Neural crest cell (in vitro differentiated cells): Measurements from ENCODE around the gene UCP2. TPM values are rescaled to one million over a fixed set of nuclear protein-coding genes. Genes with fewer than 3 reads are reported as not detected.
A peak's percentile ranks its signal among the peaks of the same experiment; 100 is the strongest.
"Not testable (repeated sequence)": the region's sequence is repeated elsewhere in the genome, so short reads cannot be mapped to it uniquely, and the experiment has no call there.

ENCODE experiments used
- DNase-seq: peaks from one replicate; pipeline ENCODE4 v3.0.0; 2021; ENCODE audit warnings: low read depth, mixed read lengths, low spot score
- H3K27ac Mint-ChIP-seq: one replicate; pipeline ENCODE4 v1.8.0; 2021; ENCODE audit warnings: mild to moderate bottlenecking, mixed read lengths; ENCODE audit not compliant: unreplicated experiment
- H3K27me3 Mint-ChIP-seq: 2 replicates; pipeline ENCODE4 v1.8.0; 2021; ENCODE audit warnings: low read depth, mild to moderate bottlenecking, mixed read lengths
- H3K36me3 Mint-ChIP-seq: 2 replicates; pipeline ENCODE4 v1.8.0; 2021; ENCODE audit warnings: low read depth, mild to moderate bottlenecking, mixed read lengths
- H3K4me1 Mint-ChIP-seq: 2 replicates; pipeline ENCODE4 v1.8.0; 2021; ENCODE audit warnings: mixed read lengths
- H3K4me3 Mint-ChIP-seq: one replicate; pipeline ENCODE4 v1.8.0; 2021; ENCODE audit warnings: mild to moderate bottlenecking, mixed read lengths
- H3K9me3 Mint-ChIP-seq: 2 replicates; pipeline ENCODE4 v1.8.0; 2021; ENCODE audit warnings: mixed read lengths
- total RNA-seq: library from RNA; stranded (reverse); gene quantifications from 2 replicates; pipeline ENCODE4 v1.2.1, GENCODE V29; 2021
- TF ChIP-seq, protein P1 (sequence below): fragments of 200-600 bp; sonication (generic); conservative IDR thresholded peaks from 2 replicates; pipeline ENCODE4 v1.5.0; 2021; ENCODE audit warnings: antibody characterized with exemption, mild to moderate bottlenecking

The UCP2 gene
- total RNA-seq, 1 donor from 2014 or later: 71.4 TPM

DNA sequence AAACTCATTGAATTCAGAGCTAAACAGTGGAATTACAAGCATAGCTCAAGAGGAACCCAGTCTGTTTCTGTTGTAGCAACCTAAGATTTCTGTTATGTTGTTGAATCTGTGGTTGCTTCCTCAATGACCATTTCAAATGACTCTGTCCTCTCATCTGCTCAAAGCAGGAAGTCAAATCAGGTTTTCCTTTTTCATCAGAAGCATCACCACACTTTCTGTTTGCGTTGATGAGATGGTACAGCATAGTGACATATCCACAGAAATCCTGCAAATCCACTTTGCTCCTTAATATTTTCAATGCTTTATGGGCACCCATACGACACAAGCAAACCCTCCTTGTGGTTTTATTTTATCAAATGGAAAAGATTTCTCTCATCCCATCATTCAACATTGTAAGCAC, 12.6 kb upstream of the UCP2 start:
- no peaks in the 10 kb centered on the region for H3K27me3 Mint-ChIP-seq
- no peak overlapping the region for H3K4me3 Mint-ChIP-seq
- H3K9me3 Mint-ChIP-seq: no peaks in the 10 kb centered on the region
- TF ChIP-seq, protein P1, sequence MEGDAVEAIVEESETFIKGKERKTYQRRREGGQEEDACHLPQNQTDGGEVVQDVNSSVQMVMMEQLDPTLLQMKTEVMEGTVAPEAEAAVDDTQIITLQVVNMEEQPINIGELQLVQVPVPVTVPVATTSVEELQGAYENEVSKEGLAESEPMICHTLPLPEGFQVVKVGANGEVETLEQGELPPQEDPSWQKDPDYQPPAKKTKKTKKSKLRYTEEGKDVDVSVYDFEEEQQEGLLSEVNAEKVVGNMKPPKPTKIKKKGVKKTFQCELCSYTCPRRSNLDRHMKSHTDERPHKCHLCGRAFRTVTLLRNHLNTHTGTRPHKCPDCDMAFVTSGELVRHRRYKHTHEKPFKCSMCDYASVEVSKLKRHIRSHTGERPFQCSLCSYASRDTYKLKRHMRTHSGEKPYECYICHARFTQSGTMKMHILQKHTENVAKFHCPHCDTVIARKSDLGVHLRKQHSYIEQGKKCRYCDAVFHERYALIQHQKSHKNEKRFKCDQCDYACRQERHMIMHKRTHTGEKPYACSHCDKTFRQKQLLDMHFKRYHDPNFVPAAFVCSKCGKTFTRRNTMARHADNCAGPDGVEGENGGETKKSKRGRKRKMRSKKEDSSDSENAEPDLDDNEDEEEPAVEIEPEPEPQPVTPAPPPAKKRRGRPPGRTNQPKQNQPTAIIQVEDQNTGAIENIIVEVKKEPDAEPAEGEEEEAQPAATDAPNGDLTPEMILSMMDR: no peak
- no peak for DNase-seq
- H3K27ac Mint-ChIP-seq: no peak overlapping the region
- H3K4me1 Mint-ChIP-seq: no peaks in the 10 kb centered on the region
- no peaks in the 10 kb centered on the region for H3K36me3 Mint-ChIP-seq

DNA sequence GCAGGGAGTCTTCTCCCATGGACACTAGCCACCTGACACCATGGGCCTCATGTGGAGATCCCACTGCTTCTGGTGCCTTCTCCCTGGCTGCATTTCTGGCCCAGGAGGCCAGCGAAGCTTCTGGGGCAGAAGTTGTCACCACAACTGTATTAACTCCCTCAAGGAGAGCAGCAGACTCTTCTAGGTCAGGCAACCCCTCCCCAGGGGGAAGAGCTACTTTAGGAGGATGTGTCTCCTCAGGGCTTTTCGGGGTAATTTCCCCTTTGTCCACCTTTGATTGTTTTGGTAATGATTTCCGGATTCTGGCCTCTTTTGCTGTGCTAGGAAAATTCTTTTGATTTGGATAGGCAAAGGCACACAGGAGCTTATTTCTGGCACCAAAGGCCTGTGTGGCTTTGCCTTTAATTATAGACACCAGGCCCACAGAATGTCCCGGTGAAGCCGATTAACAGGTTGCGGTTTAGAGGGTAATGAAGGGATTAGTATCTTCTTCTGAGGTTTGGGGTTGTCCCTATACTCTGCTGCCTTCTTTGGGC, 8.9 kb upstream of the UCP2 start:
- TF ChIP-seq, protein P1: no peak
- Mint-ChIP-seq H3K9me3 (no peaks in the 10 kb centered on the region), H3K4me3 (no peak overlapping the region), H3K27me3 (no peaks in the 10 kb centered on the region), H3K36me3 (no peaks in the 10 kb centered on the region), H3K4me1 (no peaks in the 10 kb centered on the region), H3K27ac (peak overlapping the region; percentile 27)
- no peak for DNase-seq

DNA sequence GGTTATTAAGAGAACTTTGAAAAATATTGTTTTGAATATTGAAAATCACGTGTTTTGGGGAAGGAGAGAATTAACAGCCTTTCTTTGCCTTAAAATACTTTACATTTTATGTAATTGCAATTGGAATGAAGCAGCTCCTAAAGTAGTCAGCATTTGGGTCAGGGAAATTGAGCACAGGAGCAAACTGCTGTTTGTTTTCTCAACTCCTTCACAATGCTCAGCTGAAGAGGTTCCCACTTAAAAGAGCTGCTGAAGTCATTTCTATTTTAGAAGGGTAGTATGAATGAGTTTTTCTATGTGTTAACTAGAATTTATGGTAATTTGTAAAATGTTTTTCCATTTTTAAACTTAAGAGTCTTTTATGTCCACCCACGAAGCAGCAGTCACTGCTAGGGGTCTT, 8.1 kb upstream of the UCP2 start:
- TF ChIP-seq, protein P1: no peak
- Mint-ChIP-seq H3K9me3 (no peaks in the 10 kb centered on the region), H3K36me3 (no peaks in the 10 kb centered on the region), H3K27ac (no peak overlapping the region), H3K4me1 (no peaks in the 10 kb centered on the region), H3K27me3 (no peaks in the 10 kb centered on the region), H3K4me3 (no peak overlapping the region)
- DNase-seq: no peak

DNA sequence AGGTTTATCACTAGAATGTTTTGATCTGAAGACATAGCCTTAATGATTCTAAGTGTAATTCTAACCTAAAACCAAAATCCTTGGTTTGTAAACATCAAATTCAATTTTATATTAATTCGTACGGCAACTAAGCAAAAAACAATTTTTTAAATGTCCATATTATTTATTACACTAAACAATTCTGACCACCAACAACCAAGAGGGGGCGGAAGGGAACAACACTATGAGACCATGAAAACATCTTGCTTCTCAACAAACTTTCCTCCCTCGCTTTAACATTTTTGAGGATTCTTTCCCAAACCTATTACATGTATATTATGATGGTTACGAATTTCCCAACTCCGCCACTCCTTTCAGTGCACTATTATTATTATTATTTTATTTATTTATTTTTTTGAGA, 6.5 kb upstream of the UCP2 start:
- Mint-ChIP-seq H3K36me3 (no peaks in the 10 kb centered on the region), H3K4me1 (peaks cover under 1% of the 10 kb centered on the region), H3K27ac (no peak overlapping the region), H3K4me3 (no peak overlapping the region), H3K9me3 (no peaks in the 10 kb centered on the region), H3K27me3 (no peaks in the 10 kb centered on the region)
- TF ChIP-seq, protein P1: no peak
- DNase-seq: no peak

DNA sequence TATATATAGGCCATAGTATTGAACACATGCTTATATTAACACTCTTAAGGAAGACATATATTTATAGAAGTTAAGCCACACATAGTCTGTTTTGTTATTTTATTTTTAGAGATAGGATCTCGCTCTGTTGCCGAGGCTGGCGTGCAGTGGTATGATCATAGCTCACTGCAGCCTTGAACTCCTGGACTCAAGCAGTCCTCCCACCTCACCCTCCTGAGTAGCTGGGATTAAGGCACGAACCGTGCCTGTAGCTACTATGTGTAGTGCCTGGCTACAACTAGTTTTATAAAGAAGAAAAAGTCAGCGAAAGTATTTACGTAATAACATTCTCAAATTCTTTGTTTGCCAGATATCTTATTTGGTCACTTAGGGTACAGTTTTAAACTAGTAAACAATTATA, 5.6 kb upstream of the UCP2 start:
- Mint-ChIP-seq H3K4me1 (peaks cover 9% of the 10 kb centered on the region), H3K36me3 (no peaks in the 10 kb centered on the region), H3K27ac (no peak overlapping the region), H3K9me3 (no peaks in the 10 kb centered on the region), H3K27me3 (no peaks in the 10 kb centered on the region), H3K4me3 (no peak overlapping the region)
- DNase-seq: no peak
- TF ChIP-seq, protein P1: no peak

DNA sequence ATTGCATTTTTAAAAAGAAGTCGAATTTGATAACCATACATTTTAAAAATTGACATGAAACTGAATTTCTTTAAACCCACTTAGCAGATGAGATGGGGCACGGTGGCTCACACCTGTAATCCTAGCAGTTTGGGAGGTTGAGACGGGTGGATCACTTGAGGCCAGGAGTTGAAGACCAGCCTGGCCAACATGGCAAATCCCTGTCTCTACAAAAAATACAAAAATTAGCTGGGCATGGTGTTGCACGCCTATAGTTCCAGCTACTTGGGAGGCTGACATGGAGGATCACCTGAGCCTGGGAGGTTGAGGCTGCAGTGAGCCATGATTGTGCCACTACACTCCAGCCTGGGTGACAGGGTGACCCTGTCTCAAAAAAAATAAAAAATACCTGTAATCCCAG, 3.0 kb upstream of the UCP2 start:
- H3K9me3 Mint-ChIP-seq, H3K36me3 Mint-ChIP-seq, H3K27me3 Mint-ChIP-seq, DNase-seq, H3K27ac Mint-ChIP-seq: not testable (repeated sequence)
- Mint-ChIP-seq H3K4me1 (peaks cover 33% of the 10 kb centered on the region), H3K4me3 (peak overlapping the region; percentile 35)
